HG02885 (cell line): ENCODE measurements around the gene RAB1B.

ENCODE experiments used
- ATAC-seq: cut with Tn5 transposase; IDR thresholded peaks from one replicate; pipeline ENCODE4 v1.9.1; 2021; ENCODE audit warnings: mild to moderate bottlenecking; ENCODE audit not compliant: unreplicated experiment, poor library complexity

Gene RAB1B

DNA sequence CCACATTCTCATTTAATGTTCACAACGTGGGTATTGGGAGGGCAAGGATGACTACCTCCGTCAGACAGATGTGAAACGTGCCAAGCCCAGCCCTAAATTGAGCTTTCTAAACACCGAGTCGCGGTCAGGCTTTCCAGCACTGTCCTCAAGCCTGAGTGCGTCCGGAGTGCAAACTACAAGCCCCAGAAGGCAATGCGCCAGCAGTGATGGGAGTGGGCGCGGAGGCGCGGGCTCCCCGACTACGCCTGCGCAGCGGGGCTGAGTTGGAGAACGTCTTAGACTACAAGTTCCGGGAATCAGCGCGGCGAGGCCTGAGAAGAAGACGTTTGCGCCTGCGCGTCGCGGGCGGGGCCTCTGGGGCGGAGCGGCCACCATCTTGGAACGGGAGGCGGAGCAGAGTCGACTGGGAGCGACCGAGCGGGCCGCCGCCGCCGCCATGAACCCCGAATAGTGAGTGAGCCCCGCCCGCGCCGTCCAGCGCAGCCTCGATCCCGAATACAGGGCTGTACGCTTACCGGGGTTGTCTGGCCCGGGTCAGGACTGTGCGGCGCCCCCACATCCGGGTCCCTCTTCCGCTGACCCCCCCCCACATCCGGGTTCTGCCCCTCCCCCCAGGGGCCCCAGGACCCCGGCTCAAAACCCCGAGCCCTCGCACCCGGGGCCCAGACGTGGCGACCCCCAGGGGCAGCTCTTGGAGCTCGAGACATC, at the start of gene RAB1B:
Gene RAB1B, plus strand, starts transcription at position 396 of the 708 bp plus-strand sequence. Its CDS starts 41 bp downstream, at position 437.
- ATAC-seq, result peak; percentile 79

DNA sequence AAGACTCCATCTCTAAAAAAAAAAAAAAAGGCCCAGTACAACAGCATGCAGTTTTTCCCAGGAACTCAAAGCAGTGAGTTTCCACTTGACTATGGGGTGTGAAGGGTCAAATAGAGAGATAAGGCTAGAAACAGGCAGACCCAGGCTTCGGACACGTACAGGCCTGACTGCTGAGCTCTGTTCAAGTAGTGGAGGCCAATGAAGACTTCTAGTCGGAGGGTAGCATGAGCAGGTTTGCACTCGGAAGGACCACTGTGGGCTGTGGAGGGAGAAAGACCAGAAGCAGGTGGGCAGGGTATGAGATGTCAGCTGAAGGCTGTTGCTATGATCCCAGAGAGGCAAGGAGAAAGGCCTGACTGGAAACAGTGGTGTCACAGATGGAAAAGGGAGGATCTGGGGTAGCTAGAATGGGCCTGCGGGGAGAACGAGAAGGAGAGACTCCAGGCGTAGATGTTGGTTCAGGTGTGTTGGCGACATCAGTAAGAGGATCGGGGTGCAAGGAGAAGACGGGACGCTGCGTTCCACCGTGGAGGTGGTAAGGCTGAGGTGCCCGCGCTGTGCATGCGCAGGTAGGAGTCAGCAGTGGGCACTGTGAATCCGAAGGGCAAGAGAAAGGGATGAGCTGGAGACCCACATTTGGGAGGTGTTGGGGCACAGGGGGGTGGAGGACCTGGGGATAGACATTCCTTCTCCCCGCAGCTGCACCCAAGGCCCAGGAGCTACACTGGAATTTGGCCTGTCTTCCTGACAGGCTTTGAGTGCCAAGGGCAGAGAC, 49.4 kb upstream of the RAB1B start:
- no peak for ATAC-seq

GRCh38 chr11:66219846-66220565, 48.4 kb upstream of the RAB1B start:
- no peak for ATAC-seq

DNA sequence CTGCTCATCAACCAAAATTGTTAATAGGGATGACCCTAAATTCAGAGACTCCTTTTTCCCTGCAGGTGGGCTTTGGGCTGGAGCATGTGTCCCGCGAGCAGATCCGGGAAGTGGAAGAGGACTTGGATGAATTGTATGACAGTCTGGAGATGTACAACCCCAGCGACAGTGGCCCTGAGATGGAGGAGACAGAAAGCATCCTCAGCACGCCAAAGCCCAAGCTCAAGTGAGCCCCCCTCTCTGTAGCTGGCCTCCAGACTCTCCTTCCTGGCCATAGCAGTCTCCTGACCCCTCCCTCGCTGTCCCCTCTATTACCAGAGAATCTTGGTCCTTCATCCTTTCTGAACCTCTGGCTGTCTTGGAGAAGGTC, 47.9 kb upstream of the RAB1B start:
- ATAC-seq, result no peak

DNA sequence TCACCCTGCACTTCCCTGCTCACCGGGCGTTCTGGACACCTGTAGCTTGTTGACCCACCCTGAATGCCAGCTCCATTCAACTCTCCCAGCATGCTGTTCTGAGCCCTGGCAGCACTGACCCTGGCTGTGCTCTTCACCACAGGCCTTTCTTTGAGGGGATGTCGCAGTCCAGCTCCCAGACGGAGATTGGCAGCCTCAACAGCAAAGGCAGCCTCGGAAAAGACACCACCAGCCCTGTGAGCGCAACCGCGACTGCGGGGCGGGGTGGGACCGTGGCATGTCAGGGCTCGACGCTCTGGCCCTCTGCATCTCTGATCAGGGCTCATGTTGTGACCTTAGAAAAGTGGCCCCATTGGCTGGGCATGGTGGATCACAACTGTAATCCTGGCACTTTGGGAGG, 47.4 kb upstream of the RAB1B start:
- no peak for ATAC-seq

- peak; percentile 13 for ATAC-seq
Observed at GRCh38 chr11:66221726-66222236, 46.7 kb upstream of the RAB1B start.

DNA sequence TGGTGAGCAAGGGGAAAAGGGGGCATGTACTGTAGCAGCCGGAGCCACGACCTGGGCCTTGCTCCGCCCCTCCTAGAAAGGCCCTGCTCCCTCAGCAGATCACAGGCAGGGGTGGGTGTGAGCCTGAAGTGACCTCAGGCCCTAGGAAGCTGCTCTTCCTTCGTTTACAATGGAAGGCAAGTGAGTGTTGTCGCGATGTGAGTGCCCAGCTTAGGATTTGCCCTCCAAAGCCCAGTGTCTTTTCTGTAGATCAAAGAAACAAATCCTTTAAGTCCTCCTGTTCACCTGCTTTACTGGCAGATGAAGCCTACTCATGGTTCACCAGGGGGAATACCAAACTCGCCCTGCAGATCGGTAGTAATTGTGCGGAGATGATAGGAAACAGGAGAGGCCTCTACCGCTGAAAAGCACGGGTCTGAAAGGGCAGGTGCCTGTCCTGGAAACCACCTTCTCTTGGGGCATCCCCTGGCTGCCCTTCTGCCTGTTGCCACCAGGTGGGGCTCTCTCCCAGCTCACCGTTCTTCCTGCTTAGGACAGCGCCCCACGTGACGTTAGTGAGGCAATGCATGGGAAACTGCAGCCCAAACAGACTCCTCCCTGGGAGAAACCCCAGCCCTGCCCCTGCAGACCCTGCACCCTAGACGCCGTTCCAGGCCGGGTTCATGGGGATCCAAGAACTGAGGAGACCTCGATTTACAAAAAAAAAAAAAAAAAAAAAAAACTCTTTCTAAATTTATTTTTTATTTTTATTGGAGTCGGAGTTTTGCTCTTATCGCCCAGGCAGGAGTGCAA, 45.9 kb upstream of the RAB1B start:
- ATAC-seq, result peak; percentile 90

DNA sequence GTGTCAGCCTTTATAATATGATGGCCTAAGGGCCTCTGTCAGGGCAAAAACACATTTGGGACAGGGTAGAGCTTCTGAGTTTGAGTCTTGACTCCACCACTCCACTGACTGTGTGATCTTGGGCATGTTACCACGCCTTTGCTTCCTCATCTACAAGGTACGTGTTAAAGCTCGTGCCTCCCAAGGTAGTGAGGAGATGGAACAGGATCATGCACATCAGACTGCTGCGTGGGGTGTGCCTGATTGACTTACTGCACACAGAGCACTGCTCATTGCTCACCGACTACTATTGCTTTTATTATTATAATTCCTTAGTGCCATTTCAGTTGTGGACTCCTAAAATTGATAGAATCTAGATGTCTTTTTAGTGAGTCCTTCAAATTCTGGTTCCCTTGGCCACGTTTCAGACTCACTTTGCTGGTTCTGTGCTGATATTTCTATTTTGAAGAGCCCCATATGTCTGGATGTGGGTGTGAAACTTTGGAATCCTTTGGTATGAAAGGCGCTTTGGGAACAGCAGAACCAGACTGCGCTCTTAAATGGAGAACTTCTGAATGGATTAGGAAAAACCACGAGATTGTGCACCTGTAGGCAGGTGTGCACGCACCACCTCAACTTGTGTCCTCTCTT, 44.1 kb upstream of the RAB1B start:
- no peak for ATAC-seq

GRCh38 chr11:66225066-66225465, 43.4 kb upstream of the RAB1B start:
- no peak for ATAC-seq

- ATAC-seq, result no peak
Observed at GRCh38 chr11:66226101-66226500, 42.3 kb upstream of the RAB1B start.

- ATAC-seq, result no peak
Observed at GRCh38 chr11:66227700-66228099, 40.7 kb upstream of the RAB1B start.

DNA sequence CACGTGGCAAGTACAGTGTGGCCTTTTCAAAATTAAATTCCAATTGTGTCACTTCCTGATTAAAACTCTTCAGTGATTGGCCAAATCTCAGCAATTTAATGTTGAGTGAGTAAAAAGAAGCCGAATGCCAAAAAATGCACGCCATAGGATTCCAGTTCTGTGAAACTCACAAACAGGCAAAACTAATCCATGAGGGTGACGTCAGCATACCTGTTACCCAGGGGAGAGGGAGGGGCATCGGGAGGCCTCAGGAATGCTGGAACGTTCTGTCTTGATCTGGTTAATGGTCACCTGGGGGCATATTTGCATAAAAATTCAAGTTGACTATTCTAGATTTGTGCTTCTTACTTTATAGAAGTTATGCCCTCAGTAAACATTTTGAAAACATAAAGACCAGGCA, 39.9 kb upstream of the RAB1B start:
- ATAC-seq, result no peak

DNA sequence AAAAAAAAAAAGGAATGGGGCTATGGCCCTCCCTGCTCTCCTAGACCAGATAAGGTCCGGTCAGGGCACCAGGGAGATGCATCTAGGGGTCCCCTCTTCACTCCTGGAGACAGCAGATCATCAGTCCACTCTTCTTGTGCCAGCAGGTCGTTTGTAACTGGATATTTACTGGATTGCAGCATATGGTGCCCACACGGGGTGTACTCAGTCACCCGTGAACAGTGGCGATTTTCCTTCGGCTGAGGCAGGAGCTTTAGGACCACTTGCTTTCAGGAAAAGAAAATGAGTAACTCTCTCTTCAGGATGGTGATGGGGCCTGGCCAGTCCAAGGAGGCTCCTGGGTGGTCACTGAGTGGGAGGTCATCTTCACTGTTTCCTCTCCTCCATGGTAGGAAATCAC, 38.3 kb upstream of the RAB1B start:
- ATAC-seq, result no peak

- no peak for ATAC-seq
Observed at GRCh38 chr11:66230978-66231377, 37.5 kb upstream of the RAB1B start.

GRCh38 chr11:66231561-66231960, 36.9 kb upstream of the RAB1B start:
- no peak for ATAC-seq

- ATAC-seq, result no peak
Observed at GRCh38 chr11:66232769-66233168, 35.7 kb upstream of the RAB1B start.

DNA sequence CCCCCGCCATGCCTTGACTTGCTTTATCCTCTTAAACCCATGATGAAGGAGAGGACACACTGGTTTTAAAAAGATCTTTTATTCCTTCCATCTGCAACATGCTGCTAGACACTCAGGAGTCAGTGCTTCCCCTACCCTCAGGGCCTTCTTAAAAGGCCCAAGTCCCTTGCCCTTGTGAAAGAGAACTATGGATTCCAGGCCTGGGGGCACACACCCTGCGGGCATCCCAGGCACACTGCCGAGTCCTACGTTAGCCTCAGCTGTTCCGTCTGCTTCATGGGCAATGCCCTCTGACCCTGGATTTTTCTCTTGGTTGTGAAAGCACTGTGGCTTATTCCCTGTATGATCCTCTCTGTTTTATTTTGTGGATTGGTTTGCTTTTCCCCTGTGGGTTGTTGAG, 35.1 kb upstream of the RAB1B start:
- ATAC-seq, result no peak

GRCh38 chr11:66235141-66235540, 33.3 kb upstream of the RAB1B start:
- ATAC-seq, result no peak

GRCh38 chr11:66237867-66238266, 30.6 kb upstream of the RAB1B start:
- ATAC-seq, result no peak
